Tibial artery (tissue), 4 donors: ENCODE measurements around the gene MRPL46.

Experiments
- DNase-seq, 2 donors: peaks; one replicate each; pipeline ENCODE4 v3.0.0-alpha.2; 2019
- H3K27ac ChIP-seq, 2 donors: fragments of 200-600 bp; sonication (generic) in 1 of 2; 1 replicate in 1 of 2; 2 replicates in 1 of 2; pipeline ENCODE4 v1.5.1; 2018 to 2019; ENCODE audit warnings: mild to moderate bottlenecking in 1 of 2
- H3K27me3 ChIP-seq, 2 donors: fragments of 200-600 bp; sonication (generic) in 1 of 2; one replicate each; pipeline versions ENCODE4 v1.5.1 to v1.6.0; 2016 to 2019
- H3K36me3 ChIP-seq, 3 donors: fragments of 200-600 bp; sonication (generic) in 2 of 3; one replicate each; pipeline ENCODE4 v1.5.1; 2016 to 2019; ENCODE audit warnings: mild to moderate bottlenecking in 2 of 3
- H3K4me1 ChIP-seq, 4 donors: fragments of 200-600 bp; sonication (generic) in 2 of 4; 1 replicate in 3 of 4; 2 replicates in 1 of 4; pipeline ENCODE4 v1.5.1; 2016 to 2019
- H3K4me3 ChIP-seq, 2 donors: fragments of 200-600 bp; sonication (generic) in 1 of 2; 1 replicate in 1 of 2; 2 replicates in 1 of 2; pipeline ENCODE4 v1.5.1; 2018 to 2019; ENCODE audit warnings: mild to moderate bottlenecking in 2 of 2
- H3K9me3 ChIP-seq, 3 donors: fragments of 200-600 bp; sonication (generic) in 1 of 3; one replicate each; pipeline ENCODE4 v1.5.1; 2016 to 2019
- intact Hi-C: fragments of 100-400 bp; cut with DNase I; formaldehyde crosslinking; loops from one replicate; pipeline ENCODE4 v1.15.0; 2023; ENCODE audit warnings: low total_unique reads
- TF ChIP-seq, protein P1 (sequence below), 2 experiments: fragments of 200-600 bp in 1 of 2; fragments of 450-650 bp in 1 of 2; IDR thresholded peaks; one replicate each; pipeline ENCODE4 v1.5.1; 2017 to 2019; ENCODE audit warnings: antibody characterized with exemption in 2 of 2, mild to moderate bottlenecking in 1 of 2, moderate library complexity in 1 of 2

MRPL46 gene

DNA sequence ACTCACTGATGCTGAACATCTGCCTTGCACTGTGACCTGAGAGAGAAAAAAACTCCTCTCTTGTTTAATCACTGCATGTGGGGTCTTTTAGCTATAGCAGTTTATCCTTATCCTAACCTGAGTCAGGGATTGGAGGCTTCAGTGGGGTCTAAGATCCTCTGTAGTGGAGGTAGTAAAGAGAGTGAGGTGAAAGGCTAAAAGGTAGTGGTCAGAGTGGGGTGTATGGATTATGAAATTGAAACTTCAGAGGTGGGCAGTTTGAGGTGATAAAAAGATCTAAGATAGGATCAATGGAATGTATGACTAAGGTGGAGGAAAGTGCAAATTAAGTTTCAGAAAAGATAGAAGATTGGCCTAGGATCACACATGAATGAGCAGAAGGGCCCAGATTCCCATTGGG, 42.8 kb upstream of the MRPL46 start:
- intact Hi-C loops = no loop called here

DNA sequence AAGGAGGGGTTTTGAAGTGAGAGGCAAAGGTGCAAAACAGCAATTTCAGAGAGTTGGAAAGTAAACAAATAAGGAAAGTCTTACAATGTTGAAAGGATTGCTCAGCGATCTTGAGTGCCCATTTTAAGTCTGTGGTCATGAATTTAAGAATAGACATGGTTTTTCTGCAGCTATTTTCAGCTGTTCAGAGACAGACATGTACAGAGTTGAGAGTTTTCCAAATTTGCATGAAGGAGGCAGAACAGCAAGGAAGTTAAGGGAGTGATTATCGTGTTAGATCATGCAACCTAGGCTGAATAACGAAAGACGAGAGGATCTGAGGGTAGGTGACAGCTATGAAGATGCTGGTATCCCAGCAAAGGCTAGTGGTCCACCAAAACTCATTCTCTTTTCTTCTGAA, 42.1 kb upstream of the MRPL46 start:
- Histone ChIP-seq H3K36me3 (peaks cover 34 to 82% (median 65%) of the 10 kb centered on the region in 3 donors), H3K4me1 (no peaks in the 10 kb centered on the region), H3K4me3 (no peak overlapping the region), H3K27me3 (no peaks in the 10 kb centered on the region), H3K27ac (no peak overlapping the region), H3K9me3 (no peaks in the 10 kb centered on the region)
- intact Hi-C loops = no loop called here
- TF ChIP-seq, protein P1, sequence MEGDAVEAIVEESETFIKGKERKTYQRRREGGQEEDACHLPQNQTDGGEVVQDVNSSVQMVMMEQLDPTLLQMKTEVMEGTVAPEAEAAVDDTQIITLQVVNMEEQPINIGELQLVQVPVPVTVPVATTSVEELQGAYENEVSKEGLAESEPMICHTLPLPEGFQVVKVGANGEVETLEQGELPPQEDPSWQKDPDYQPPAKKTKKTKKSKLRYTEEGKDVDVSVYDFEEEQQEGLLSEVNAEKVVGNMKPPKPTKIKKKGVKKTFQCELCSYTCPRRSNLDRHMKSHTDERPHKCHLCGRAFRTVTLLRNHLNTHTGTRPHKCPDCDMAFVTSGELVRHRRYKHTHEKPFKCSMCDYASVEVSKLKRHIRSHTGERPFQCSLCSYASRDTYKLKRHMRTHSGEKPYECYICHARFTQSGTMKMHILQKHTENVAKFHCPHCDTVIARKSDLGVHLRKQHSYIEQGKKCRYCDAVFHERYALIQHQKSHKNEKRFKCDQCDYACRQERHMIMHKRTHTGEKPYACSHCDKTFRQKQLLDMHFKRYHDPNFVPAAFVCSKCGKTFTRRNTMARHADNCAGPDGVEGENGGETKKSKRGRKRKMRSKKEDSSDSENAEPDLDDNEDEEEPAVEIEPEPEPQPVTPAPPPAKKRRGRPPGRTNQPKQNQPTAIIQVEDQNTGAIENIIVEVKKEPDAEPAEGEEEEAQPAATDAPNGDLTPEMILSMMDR (IDR thresholded peaks at IDR 0.05) = no peak
- no peak for DNase-seq

More for the DNA sequence above, 42.8 kb upstream of the MRPL46 start:
- Histone ChIP-seq H3K4me3 (no peak overlapping the region), H3K27ac (no peak overlapping the region), H3K9me3 (no peaks in the 10 kb centered on the region), H3K27me3 (no peaks in the 10 kb centered on the region), H3K4me1 (no peaks in the 10 kb centered on the region), H3K36me3 (peaks cover 40 to 75% (median 60%) of the 10 kb centered on the region in 3 donors)
- TF ChIP-seq, protein P1 (IDR thresholded peaks at IDR 0.05) = no peak
- DNase-seq = no peak

DNA sequence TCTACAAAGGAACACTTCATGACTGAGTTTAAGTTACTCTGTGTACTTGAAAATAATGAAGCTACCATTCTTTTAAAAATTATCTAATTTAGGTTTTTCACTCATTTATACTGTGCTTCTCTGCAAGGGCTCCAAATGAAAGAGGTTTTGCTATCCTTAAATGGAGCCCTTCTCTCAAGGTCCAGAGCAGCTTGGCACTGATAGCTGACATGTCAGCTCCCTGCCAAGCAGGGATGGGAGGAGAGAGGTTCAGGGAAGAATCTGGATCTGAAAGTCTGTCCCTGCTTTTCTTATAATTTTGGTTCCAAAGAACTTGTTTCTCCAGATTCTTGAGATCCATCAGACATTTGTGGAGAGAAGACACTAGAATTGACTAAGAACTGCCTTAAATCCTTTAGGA, 39.4 kb upstream of the MRPL46 start:
- DNase-seq = no peak
- Histone ChIP-seq H3K9me3 (no peaks in the 10 kb centered on the region), H3K36me3 (peaks cover 31 to 85% (median 58%) of the 10 kb centered on the region in 3 donors), H3K27me3 (no peaks in the 10 kb centered on the region), H3K4me3 (no peak overlapping the region), H3K27ac (no peak overlapping the region), H3K4me1 (no peaks in the 10 kb centered on the region)
- TF ChIP-seq, protein P1 (IDR thresholded peaks at IDR 0.05) = no peak
- intact Hi-C loops = no loop called here

DNA sequence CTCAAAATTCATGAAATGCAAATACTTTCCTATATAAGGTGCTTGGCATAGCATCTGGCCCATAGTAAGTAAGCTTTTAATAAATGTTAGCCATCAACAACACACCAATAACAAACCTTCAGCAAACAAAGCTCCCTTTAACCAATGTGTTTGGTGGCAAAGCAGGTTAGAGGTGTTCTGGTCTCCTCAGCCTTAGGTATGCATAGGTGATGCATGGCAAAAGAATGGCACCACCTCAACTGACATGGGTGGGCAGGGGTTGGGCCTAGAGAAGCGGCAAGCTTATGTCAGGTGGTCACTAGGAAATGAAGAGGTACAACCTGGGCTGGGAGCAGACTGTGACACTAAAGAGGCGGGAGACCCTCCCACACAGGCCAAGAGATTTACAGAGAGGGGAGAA, 38.5 kb upstream of the MRPL46 start:
- Histone ChIP-seq H3K9me3 (no peaks in the 10 kb centered on the region), H3K27ac (no peak overlapping the region), H3K27me3 (no peaks in the 10 kb centered on the region), H3K36me3 (peaks cover 22 to 77% (median 49%) of the 10 kb centered on the region in 3 donors), H3K4me3 (no peak overlapping the region), H3K4me1 (no peaks in the 10 kb centered on the region)
- TF ChIP-seq, protein P1 (IDR thresholded peaks at IDR 0.05) = no peak
- intact Hi-C loops = no loop called here
- no peak for DNase-seq

DNA sequence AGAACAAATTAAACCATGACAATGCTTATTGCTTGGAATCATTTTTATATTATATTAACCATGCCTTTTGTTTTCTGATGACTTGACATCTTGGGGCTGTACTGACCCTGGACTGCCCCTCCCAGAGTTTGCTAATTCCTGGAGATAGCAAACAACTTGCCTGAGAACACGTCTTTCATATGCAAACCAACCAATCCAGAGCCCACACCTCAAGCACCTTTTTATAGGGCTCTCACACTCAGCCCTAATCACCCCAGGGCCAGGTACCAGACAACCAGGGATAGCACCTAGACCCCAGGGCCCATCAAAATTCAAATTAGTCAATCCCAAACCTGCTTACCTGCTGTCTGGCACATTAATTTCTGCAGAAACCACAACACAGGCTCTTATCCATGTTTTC, 37.3 kb upstream of the MRPL46 start:
- Histone ChIP-seq H3K27me3 (no peaks in the 10 kb centered on the region), H3K27ac (no peak overlapping the region), H3K4me1 (no peaks in the 10 kb centered on the region), H3K36me3 (peaks cover 16 to 64% (median 37%) of the 10 kb centered on the region in 3 donors), H3K4me3 (no peak overlapping the region), H3K9me3 (no peaks in the 10 kb centered on the region)
- TF ChIP-seq, protein P1 (IDR thresholded peaks at IDR 0.05) = no peak
- no peak for DNase-seq
- intact Hi-C loops = no loop called here

DNA sequence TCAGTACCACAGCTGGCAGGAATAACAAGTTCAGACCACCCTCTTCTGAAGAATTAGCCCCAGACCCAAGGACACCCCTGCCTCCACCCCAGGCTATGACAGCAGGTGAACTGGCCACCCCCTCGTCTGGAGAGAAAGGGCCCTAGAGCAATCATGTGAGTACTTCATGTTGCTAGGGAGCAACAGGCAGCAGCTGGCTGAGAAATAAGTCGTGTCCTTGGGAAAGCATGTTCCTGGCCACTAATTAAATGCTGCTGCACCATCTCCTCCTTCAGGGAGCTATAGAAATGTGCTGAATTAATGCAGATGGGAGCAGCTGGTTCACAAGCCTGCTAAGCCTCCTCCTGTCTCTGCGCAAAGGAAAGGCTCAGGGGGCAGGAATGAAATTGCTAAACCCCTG, 31.8 kb upstream of the MRPL46 start:
- H3K4me3 ChIP-seq = no peak overlapping the region
- no peak overlapping the region for H3K27ac ChIP-seq
- TF ChIP-seq, protein P1 (IDR thresholded peaks at IDR 0.05) = no peak
- no peak for DNase-seq
- intact Hi-C loops = no loop called here
- H3K9me3 ChIP-seq = no peaks in the 10 kb centered on the region
- H3K27me3 ChIP-seq = no peaks in the 10 kb centered on the region
- peaks cover 0 to 55% (median 7%) of the 10 kb centered on the region in 3 donors for H3K36me3 ChIP-seq
- no peaks in the 10 kb centered on the region for H3K4me1 ChIP-seq
